Measurements from ENCODE around the gene MSX2. TPM values are rescaled to one million over a fixed set of nuclear protein-coding genes. Genes with fewer than 3 reads are reported as not detected.

Gene MSX2
- total and polyA plus RNA-seq, 2 donors (not counting 1 experiment from before 2014, with no cell fraction given): not detected

GRCh38 chr5:174721530-174722432 is 2.6 kb upstream of the MSX2 start:
- Mint-ChIP-seq H3K4me3 (no peak overlapping the region), H3K27ac (no peak overlapping the region), H3K4me1 (peaks cover 9% of the 10 kb centered on the region), H3K9me3 (ENCODE audit: insufficient read depth) (no peaks in the 10 kb centered on the region), H3K27me3 (peaks cover 72% of the 10 kb centered on the region)
- Histone ChIP-seq H3K79me2 (ENCODE audit: control insufficient read depth, insufficient read depth, low read length) (no peaks in the 10 kb centered on the region), H3K4me3 (ENCODE audit: control extremely low read depth in 1 of 5, extremely low read depth in 1 of 5, insufficient read depth in 1 of 5, low read depth in 2 of 5, low read length in 4 of 5) (no peak overlapping the region), H4K20me1 (ENCODE audit: control insufficient read depth, insufficient read depth, low read length, poor library complexity, severe bottlenecking) (no peaks in the 10 kb centered on the region), H3K36me3 (replicated peaks in 1 of 2; ENCODE audit: control extremely low read depth in 1 of 2, control insufficient read depth in 1 of 2, extremely low read depth in 1 of 2, insufficient read depth in 2 of 2, low read length in 1 of 2) (no peaks in the 10 kb centered on the region), H3K27me3 (replicated peaks in 1 of 4; ENCODE audit: control extremely low read depth in 1 of 4, control insufficient read depth in 3 of 4, insufficient read depth in 4 of 4, low read length in 3 of 4) (peaks cover 0 to 81% (median 38%) of the 10 kb centered on the region in 4 experiments), H3K4me2 (replicated peaks; ENCODE audit: low read depth, low read length, poor library complexity, severe bottlenecking) (no peak overlapping the region), H3K9ac (ENCODE audit: low read length) (no peak overlapping the region), H3K4me1 (ENCODE audit: control insufficient read depth in 2 of 2, insufficient read depth in 2 of 2, low read length in 2 of 2) (no peaks in the 10 kb centered on the region), H3K27ac (ENCODE audit: low read length in 2 of 2) (no peak overlapping the region), H3K9me3 (ENCODE audit: control extremely low read depth in 1 of 3, control insufficient read depth in 2 of 3, insufficient read depth in 1 of 3, low read length in 2 of 3) (peaks cover 0 to 29% (median 0%) of the 10 kb centered on the region in 3 donors), H2AFZ (ENCODE audit: insufficient read depth, low read depth, low read length, poor library complexity, severe bottlenecking) (no peak overlapping the region)
- DNase-seq (no peak), ATAC-seq (ENCODE audit: low read depth) (no peak)
- CTCF ChIA-PET: no interaction called here
- POLR2A ChIA-PET: no interaction called here
- no peak for TF ChIP-seq CTCF (IDR thresholded peaks at IDR 0.05)
- no peak for TF ChIP-seq EZH2 (IDR thresholded peaks at IDR 0.05; ENCODE audit: borderline replicate concordance, insufficient read depth, low read depth, low read length, poor library complexity, severe bottlenecking)
- WGBS (ENCODE audit: insufficient coverage): 31% methylated on average over 12 of the region's 19 CpGs
- intact Hi-C loops (cut with micrococcal nuclease): no loop called here

- TF ChIP-seq CTCF (IDR thresholded peaks at IDR 0.05): no peak
- TF ChIP-seq EZH2 (IDR thresholded peaks at IDR 0.05; ENCODE audit: borderline replicate concordance, insufficient read depth, low read depth, low read length, poor library complexity, severe bottlenecking): no peak
- ChIA-PET POLR2A (no interaction called here), CTCF (no interaction called here)
- no peak overlapping the region for H3K4me3 ChIP-seq (ENCODE audit: control extremely low read depth in 1 of 5, extremely low read depth in 1 of 5, insufficient read depth in 1 of 5, low read depth in 2 of 5, low read length in 4 of 5)
- no peak overlapping the region for H3K9ac ChIP-seq (ENCODE audit: low read length)
- H3K27ac ChIP-seq (ENCODE audit: low read length in 2 of 2): no peak overlapping the region
- no peaks in the 10 kb centered on the region for H3K36me3 ChIP-seq (replicated peaks in 1 of 2; ENCODE audit: control extremely low read depth in 1 of 2, control insufficient read depth in 1 of 2, extremely low read depth in 1 of 2, insufficient read depth in 2 of 2, low read length in 1 of 2)
- peaks cover 76% of the 10 kb centered on the region for H3K27me3 Mint-ChIP-seq
- no peak for DNase-seq
- no CpG with 5 or more reads among the region's 4 CpGs for WGBS (ENCODE audit: insufficient coverage)
- no peaks in the 10 kb centered on the region for H3K9me3 Mint-ChIP-seq (ENCODE audit: insufficient read depth)
- no peaks in the 10 kb centered on the region for H4K20me1 ChIP-seq (ENCODE audit: control insufficient read depth, insufficient read depth, low read length, poor library complexity, severe bottlenecking)
- no peaks in the 10 kb centered on the region for H3K4me1 ChIP-seq (ENCODE audit: control insufficient read depth in 2 of 2, insufficient read depth in 2 of 2, low read length in 2 of 2)
- H3K27ac Mint-ChIP-seq: no peak overlapping the region
- intact Hi-C loops (cut with micrococcal nuclease): no loop called here
- no peak overlapping the region for H3K4me3 Mint-ChIP-seq
- H3K4me2 ChIP-seq (replicated peaks; ENCODE audit: low read depth, low read length, poor library complexity, severe bottlenecking): no peak overlapping the region
- no peak for ATAC-seq (ENCODE audit: low read depth)
- H3K9me3 ChIP-seq (ENCODE audit: control extremely low read depth in 1 of 3, control insufficient read depth in 2 of 3, insufficient read depth in 1 of 3, low read length in 2 of 3): peaks cover 0 to 29% (median 0%) of the 10 kb centered on the region in 3 donors
- H3K27me3 ChIP-seq (replicated peaks in 1 of 4; ENCODE audit: control extremely low read depth in 1 of 4, control insufficient read depth in 3 of 4, insufficient read depth in 4 of 4, low read length in 3 of 4): peaks cover 0 to 79% (median 38%) of the 10 kb centered on the region in 4 experiments
- H2AFZ ChIP-seq (ENCODE audit: insufficient read depth, low read depth, low read length, poor library complexity, severe bottlenecking): no peak overlapping the region
- H3K4me1 Mint-ChIP-seq: peaks cover 9% of the 10 kb centered on the region
- H3K79me2 ChIP-seq (ENCODE audit: control insufficient read depth, insufficient read depth, low read length): no peaks in the 10 kb centered on the region
Measured at GRCh38 chr5:174722500-174722899, 1.9 kb upstream of the MSX2 start.
